Measurements from ENCODE around the gene ASH1L.
A peak's percentile ranks its signal among the peaks of the same experiment; 100 is the strongest.
"Not testable (repeated sequence)": the region's sequence is repeated elsewhere in the genome, so short reads cannot be mapped to it uniquely, and the experiment has no call there.

Gene ASH1L

GRCh38 chr1:155570593-155570990 is 8.0 kb upstream of the ASH1L start:
- POLR2A ChIA-PET = no interaction called here
- CTCF ChIA-PET = interaction anchor here (0.9 kb wide), 1 partner anchor 20 kb away, joined by 3 read pairs; no protein-coding TSS in a partner anchor
- no peak for DNase-seq (ENCODE audit: extremely low spot score)
- TF ChIP-seq FOXA1 (IDR thresholded peaks at IDR 0.05) (no peak), HDGF (IDR thresholded peaks at IDR 0.05; ENCODE audit: borderline replicate concordance) (no peak), FOXK2 (IDR thresholded peaks at IDR 0.05) (no peak)

- no peak for DNase-seq (ENCODE audit: extremely low spot score)
- POLR2A ChIA-PET = no interaction called here
- no peak for TF ChIP-seq SP1 (IDR thresholded peaks at IDR 0.05)
- TF ChIP-seq FOXA1 (IDR thresholded peaks at IDR 0.05) = no peak
- no peak for TF ChIP-seq BHLHE40 (IDR thresholded peaks at IDR 0.05; ENCODE audit: borderline replicate concordance)
- TF ChIP-seq, protein P1, sequence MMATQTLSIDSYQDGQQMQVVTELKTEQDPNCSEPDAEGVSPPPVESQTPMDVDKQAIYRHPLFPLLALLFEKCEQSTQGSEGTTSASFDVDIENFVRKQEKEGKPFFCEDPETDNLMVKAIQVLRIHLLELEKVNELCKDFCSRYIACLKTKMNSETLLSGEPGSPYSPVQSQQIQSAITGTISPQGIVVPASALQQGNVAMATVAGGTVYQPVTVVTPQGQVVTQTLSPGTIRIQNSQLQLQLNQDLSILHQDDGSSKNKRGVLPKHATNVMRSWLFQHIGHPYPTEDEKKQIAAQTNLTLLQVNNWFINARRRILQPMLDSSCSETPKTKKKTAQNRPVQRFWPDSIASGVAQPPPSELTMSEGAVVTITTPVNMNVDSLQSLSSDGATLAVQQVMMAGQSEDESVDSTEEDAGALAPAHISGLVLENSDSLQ (IDR thresholded peaks at IDR 0.05) = no peak
- TF ChIP-seq ZNF384 (IDR thresholded peaks at IDR 0.05) = no peak
- TF ChIP-seq L3MBTL2 (conservative IDR thresholded peaks at IDR 0.05) = no peak
- no peak for TF ChIP-seq CTBP1 (IDR thresholded peaks at IDR 0.05; ENCODE audit: borderline replicate concordance)
- no peak for TF ChIP-seq FOXM1 (IDR thresholded peaks at IDR 0.05; ENCODE audit: borderline replicate concordance)
- no peak for TF ChIP-seq ARNT (IDR thresholded peaks at IDR 0.05)
- no peak for TF ChIP-seq NFRKB (IDR thresholded peaks at IDR 0.05)
- no peak for TF ChIP-seq ELF4 (IDR thresholded peaks at IDR 0.05)
- TF ChIP-seq SUZ12 (IDR thresholded peaks at IDR 0.05) = no peak
- TF ChIP-seq FOXK2 (IDR thresholded peaks at IDR 0.05) = no peak
- TF ChIP-seq TARDBP (IDR thresholded peaks at IDR 0.05) = no peak
- no peak for TF ChIP-seq LEF1 (IDR thresholded peaks at IDR 0.05; ENCODE audit: borderline replicate concordance)
- CTCF ChIA-PET = interaction anchor here (0.7 to 0.9 kb wide), 2 partner anchors 20 to 291 kb away, joined by 3 to 11 read pairs; no protein-coding TSS in a partner anchor
Measured at GRCh38 chr1:155569988-155570592, 7.5 kb upstream of the ASH1L start.

- DNase-seq (ENCODE audit: extremely low spot score) = not testable (repeated sequence)
- CTCF ChIA-PET = interaction anchor here (0.6 kb wide), 1 partner anchor 401 kb away, joined by 5 read pairs; no protein-coding TSS in a partner anchor
- TF ChIP-seq L3MBTL2 (conservative IDR thresholded peaks at IDR 0.05) = peak; percentile 37; the same call in 1 of the 2 replicates
- POLR2A ChIA-PET = interaction anchor here (0.9 to 1.8 kb wide), 6 partner anchors 10 to 291 kb away, joined by 3 to 6 read pairs (median 4); no protein-coding TSS in a partner anchor
Measured at GRCh38 chr1:155563377-155564022, 897 bp upstream of the ASH1L start.

- POLR2A ChIA-PET = interaction anchor here (0.9 to 1.8 kb wide), 2 partner anchors 13 to 235 kb away, joined by 4 to 6 read pairs; no protein-coding TSS in a partner anchor
- peak; percentile 62 for DNase-seq (ENCODE audit: extremely low spot score)
- CTCF ChIA-PET = not testable (repeated sequence)
Measured at GRCh38 chr1:155561779-155562580, 623 bp downstream of the ASH1L start.

- no peak for TF ChIP-seq CTBP1 (IDR thresholded peaks at IDR 0.05; ENCODE audit: borderline replicate concordance)
- no peak for TF ChIP-seq TARDBP (IDR thresholded peaks at IDR 0.05)
- no peak for DNase-seq (ENCODE audit: extremely low spot score)
- ChIA-PET POLR2A (no interaction called here), CTCF (no interaction called here)
Measured at GRCh38 chr1:155555915-155556314, 6.7 kb downstream of the ASH1L start.

DNA sequence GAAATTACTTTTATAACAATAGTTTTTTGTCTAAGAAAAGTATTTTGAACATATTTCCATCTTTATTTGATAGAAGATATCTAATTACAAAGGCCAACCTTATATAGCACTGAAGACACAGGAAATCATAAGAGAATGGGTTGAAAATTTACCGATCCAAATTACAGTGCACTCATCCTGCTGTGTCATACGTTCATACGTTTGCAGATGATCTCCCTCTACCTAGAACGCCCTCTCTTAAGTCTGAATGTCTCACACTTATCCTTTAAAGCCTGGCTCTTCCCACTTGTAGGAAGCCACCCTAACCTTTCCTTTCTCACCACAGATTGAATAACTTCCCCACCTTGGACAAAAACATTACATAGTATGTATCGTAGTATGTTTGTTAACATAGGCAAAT is 9.3 kb downstream of the ASH1L start:
- ChIA-PET POLR2A (no interaction called here), CTCF (no interaction called here)
- TF ChIP-seq NFRKB (IDR thresholded peaks at IDR 0.05) = no peak
- no peak for TF ChIP-seq FOXM1 (IDR thresholded peaks at IDR 0.05; ENCODE audit: borderline replicate concordance)
- no peak for TF ChIP-seq SUZ12 (IDR thresholded peaks at IDR 0.05)
- no peak for TF ChIP-seq ZNF384 (IDR thresholded peaks at IDR 0.05)
- no peak for TF ChIP-seq HDGF (IDR thresholded peaks at IDR 0.05; ENCODE audit: borderline replicate concordance)
- TF ChIP-seq ARNT (IDR thresholded peaks at IDR 0.05) = no peak
- TF ChIP-seq, protein P1 (IDR thresholded peaks at IDR 0.05) = no peak
- TF ChIP-seq FOXK2 (IDR thresholded peaks at IDR 0.05) = no peak
- no peak for TF ChIP-seq CTBP1 (IDR thresholded peaks at IDR 0.05; ENCODE audit: borderline replicate concordance)
- TF ChIP-seq BHLHE40 (IDR thresholded peaks at IDR 0.05; ENCODE audit: borderline replicate concordance) = no peak
- TF ChIP-seq TARDBP (IDR thresholded peaks at IDR 0.05) = no peak
- no peak for DNase-seq (ENCODE audit: extremely low spot score)

DNA sequence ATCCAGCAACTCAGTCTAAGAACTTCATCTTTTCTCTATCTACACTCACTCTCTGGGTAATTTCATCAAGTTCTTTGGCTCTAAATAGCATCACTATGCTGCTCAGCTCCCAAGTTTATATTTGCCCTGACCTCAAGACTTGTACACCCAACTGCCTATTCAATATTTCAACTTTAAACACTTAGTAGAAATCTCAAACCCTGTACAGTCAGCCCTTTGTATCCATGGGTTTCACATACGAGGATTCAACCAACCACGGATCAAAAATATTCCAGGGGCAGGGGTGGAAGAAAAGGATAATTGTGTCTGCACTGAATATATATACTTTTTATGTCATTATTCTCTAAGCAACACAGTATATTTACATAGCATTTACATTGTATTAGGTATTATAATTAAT is 13.9 kb downstream of the ASH1L start:
- ChIA-PET CTCF (no interaction called here), POLR2A (no interaction called here)
- TF ChIP-seq SP1 (IDR thresholded peaks at IDR 0.05) (no peak), ZNF384 (IDR thresholded peaks at IDR 0.05) (no peak), FOXA1 (IDR thresholded peaks at IDR 0.05) (no peak), SUZ12 (IDR thresholded peaks at IDR 0.05) (no peak), TARDBP (IDR thresholded peaks at IDR 0.05) (no peak), NFRKB (IDR thresholded peaks at IDR 0.05) (no peak), HDGF (IDR thresholded peaks at IDR 0.05; ENCODE audit: borderline replicate concordance) (no peak), CTBP1 (IDR thresholded peaks at IDR 0.05; ENCODE audit: borderline replicate concordance) (no peak), ELF4 (IDR thresholded peaks at IDR 0.05) (no peak), ARNT (IDR thresholded peaks at IDR 0.05) (no peak)
- TF ChIP-seq, protein P1 (IDR thresholded peaks at IDR 0.05) = no peak
- no peak for DNase-seq (ENCODE audit: extremely low spot score)
